Adrenal gland (tissue), 5 donors: ENCODE results near the gene EXD2.

ENCODE experiments used
- POLR2A ChIP-seq, 2 donors: fragments of 450-650 bp; IDR thresholded peaks; one replicate each; pipeline ENCODE4 v1.6.1; 2017; ENCODE audit warnings: antibody characterized with exemption in 2 of 2, mild to moderate bottlenecking in 2 of 2, moderate library complexity in 1 of 2
- TF ChIP-seq, protein P1 (sequence below), 6 experiments: fragments of 450-650 bp in 4 of 6; fragments of 200-600 bp in 2 of 6; sonication (generic) in 1 of 6; IDR thresholded peaks; 1 replicate in 5 of 6; 2 replicates in 1 of 6; pipeline versions ENCODE4 v1.5.1 to v1.8.0; 2016 to 2021; ENCODE audit warnings: antibody characterized with exemption in 6 of 6, mild to moderate bottlenecking in 2 of 6, moderate library complexity in 1 of 6
- donor health status: DM: no; HTN: no; CAD: no.

GRCh38 chr14:69259168-69259526, 67.8 kb downstream of the EXD2 start:
- TF ChIP-seq, protein P1, sequence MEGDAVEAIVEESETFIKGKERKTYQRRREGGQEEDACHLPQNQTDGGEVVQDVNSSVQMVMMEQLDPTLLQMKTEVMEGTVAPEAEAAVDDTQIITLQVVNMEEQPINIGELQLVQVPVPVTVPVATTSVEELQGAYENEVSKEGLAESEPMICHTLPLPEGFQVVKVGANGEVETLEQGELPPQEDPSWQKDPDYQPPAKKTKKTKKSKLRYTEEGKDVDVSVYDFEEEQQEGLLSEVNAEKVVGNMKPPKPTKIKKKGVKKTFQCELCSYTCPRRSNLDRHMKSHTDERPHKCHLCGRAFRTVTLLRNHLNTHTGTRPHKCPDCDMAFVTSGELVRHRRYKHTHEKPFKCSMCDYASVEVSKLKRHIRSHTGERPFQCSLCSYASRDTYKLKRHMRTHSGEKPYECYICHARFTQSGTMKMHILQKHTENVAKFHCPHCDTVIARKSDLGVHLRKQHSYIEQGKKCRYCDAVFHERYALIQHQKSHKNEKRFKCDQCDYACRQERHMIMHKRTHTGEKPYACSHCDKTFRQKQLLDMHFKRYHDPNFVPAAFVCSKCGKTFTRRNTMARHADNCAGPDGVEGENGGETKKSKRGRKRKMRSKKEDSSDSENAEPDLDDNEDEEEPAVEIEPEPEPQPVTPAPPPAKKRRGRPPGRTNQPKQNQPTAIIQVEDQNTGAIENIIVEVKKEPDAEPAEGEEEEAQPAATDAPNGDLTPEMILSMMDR (IDR thresholded peaks at IDR 0.05) = no peak
- TF ChIP-seq POLR2A (IDR thresholded peaks at IDR 0.05) = no peak
